Embryonic facial prominence (tissue), 1 donor: ENCODE measurements around the gene TOR1B.

Experiments used
- DNase-seq: peaks from one replicate; pipeline ENCODE4 v3.0.0-alpha.2; 2016; ENCODE audit errors: extremely low spot score

TOR1B gene

DNA sequence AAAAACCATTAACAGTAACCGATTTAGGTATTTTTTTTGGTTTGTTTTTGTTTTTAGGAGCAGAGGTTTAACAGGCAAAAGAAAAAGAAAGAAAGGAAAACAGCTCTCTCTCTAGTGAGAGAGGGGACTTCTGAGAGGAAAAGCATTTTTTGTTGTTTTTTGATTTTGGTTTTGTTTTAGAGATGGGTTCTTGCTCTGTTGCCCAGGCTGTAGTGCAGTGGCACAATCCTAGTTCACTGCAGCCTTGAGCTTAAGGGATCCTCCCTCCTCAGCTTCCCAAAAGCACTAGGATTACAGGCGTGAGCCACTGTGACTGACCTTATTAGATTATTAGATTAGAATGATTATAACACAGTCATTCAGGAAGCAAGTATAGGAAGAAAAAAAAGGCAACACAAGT is 42.4 kb downstream of the TOR1B start:
- no peak for DNase-seq

GRCh38 chr9:129848712-129849441 is 45.9 kb downstream of the TOR1B start:
- no peak for DNase-seq

DNA sequence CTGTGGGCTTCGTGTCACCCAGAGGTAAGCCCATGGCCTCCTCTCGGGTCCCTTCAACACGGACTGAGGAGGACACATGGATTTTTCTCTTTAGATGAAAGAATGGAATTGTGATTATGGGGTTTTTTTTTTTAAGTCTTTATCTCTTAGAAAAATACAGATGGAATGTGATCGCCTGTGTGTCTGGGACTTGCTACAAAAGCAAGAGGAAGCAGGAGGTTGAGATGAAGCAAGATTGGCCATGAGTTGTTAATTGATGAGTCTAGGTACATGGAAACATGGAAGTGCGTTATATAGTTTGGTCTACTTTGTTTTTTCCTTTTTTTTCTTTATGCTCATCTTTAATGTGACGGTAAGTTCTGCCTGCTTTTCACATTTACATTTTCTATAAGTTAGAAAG is 46.9 kb downstream of the TOR1B start:
- no peak for DNase-seq

GRCh38 chr9:129850821-129851550 is 48.0 kb downstream of the TOR1B start:
- no peak for DNase-seq

- no peak for DNase-seq
These were observed 48.8 kb downstream of the TOR1B start for GRCh38 chr9:129851821-129852220.

DNA sequence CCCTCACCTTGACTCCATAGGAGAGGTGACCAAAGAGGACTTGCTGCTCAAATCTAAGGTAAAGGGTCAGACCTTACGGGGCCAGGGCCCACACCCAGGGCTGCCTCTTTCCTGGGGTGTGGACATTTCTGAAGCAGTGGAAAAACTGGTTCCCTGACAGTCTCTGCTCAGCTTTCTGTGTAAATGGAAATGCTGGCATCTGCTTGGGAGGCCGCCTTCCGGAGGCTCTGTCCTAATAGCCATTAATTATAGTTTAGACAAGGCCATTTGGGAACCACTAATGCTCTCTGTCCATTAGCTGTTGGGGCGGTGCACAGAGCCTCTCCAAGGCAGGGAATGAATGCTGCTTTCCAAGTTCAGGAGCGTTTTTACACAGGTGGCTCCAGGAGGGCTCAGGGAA is 49.6 kb downstream of the TOR1B start:
- DNase-seq: no peak

GRCh38 chr9:129853614-129854013 is 50.6 kb downstream of the TOR1B start:
- DNase-seq: no peak

GRCh38 chr9:129854588-129855110 is 51.7 kb downstream of the TOR1B start:
- DNase-seq: no peak

DNA sequence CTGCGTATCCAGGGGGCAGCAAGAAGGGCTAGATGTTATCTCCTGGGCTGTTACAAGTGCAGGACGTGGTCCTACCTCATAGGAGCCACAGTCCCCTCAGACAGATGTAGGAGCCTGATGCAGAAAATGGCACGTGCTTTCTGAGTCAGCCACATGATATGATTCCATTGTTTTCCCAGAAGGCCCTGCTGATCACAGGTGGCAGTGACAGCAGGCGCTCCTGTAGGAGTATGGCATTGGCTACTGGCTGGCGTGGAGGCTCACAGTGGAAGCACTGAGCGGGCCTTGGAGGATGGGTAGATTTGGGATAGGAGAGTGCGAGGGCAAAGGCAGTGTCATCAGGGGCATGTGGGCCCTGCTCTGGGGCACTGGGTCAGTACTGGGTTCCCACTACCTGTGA is 54.2 kb downstream of the TOR1B start:
- DNase-seq: no peak

GRCh38 chr9:129858167-129858962 is 55.4 kb downstream of the TOR1B start:
- no peak for DNase-seq
